GM12878 (cell line): ENCODE measurements around the gene RCOR2. TPM values are rescaled to one million over a fixed set of nuclear protein-coding genes. Genes with fewer than 3 reads are reported as not detected.

Experiments used
- BHLHE40 ChIP-seq, 2 experiments: fragments of 450-650 bp in 1 of 2; IDR thresholded peaks; 2 replicates each; pipeline ENCODE4 v1.6.1; 2011 to 2017; ENCODE audit warnings: low read depth in 2 of 2, borderline replicate concordance in 1 of 2, improper control_type of control experiment in 1 of 2, low read length in 1 of 2, mild to moderate bottlenecking in 1 of 2
- CBFB ChIP-seq: IDR thresholded peaks from 2 replicates; pipeline ENCODE4 v1.6.1; 2016; ENCODE audit warnings: antibody characterized with exemption, low read depth
- CEBPZ ChIP-seq: fragments of 150-350 bp; IDR thresholded peaks from 2 replicates; pipeline ENCODE4 v1.6.1; 2016; ENCODE audit warnings: low read depth, low read length
- CHD4 ChIP-seq: fragments of 200-600 bp; sonication (generic); IDR thresholded peaks from 2 replicates; pipeline ENCODE4 v1.6.1; 2016; ENCODE audit warnings: mild to moderate bottlenecking
- CTCF ChIP-seq, 3 experiments: IDR thresholded peaks in 2 of 3; conservative IDR thresholded peaks in 1 of 3; 2 replicates each; pipeline ENCODE4 v1.5.1; 2011; ENCODE audit warnings: low read depth in 3 of 3, low read length in 3 of 3, mild to moderate bottlenecking in 3 of 3, control low read depth in 2 of 3, moderate library complexity in 2 of 3, inconsistent platforms in 1 of 3, mixed read lengths in 1 of 3; ENCODE audit not compliant: control insufficient read depth in 2 of 3, insufficient read depth in 1 of 3; ENCODE audit errors: extremely low read depth in 1 of 3
- ETV6 ChIP-seq, 2 experiments: fragments of 450-650 bp in 1 of 2; IDR thresholded peaks in 1 of 2; conservative IDR thresholded peaks in 1 of 2; 2 replicates each; pipeline ENCODE4 v1.6.1; 2014; ENCODE audit warnings: antibody characterized with exemption in 1 of 2, borderline replicate concordance in 1 of 2, low read depth in 1 of 2, mild to moderate bottlenecking in 1 of 2, moderate library complexity in 1 of 2
- GABPA ChIP-seq: IDR thresholded peaks from 2 replicates; pipeline ENCODE4 v1.6.1; 2014; ENCODE audit warnings: antibody characterized with exemption, low read depth, mild to moderate bottlenecking, inconsistent platforms
- LARP7 ChIP-seq: fragments of 450-650 bp; IDR thresholded peaks from 2 replicates; pipeline ENCODE4 v1.6.1; 2017; ENCODE audit warnings: mild to moderate bottlenecking
- MLLT1 ChIP-seq: fragments of 450-650 bp; IDR thresholded peaks from 2 replicates; pipeline ENCODE4 v1.6.1; 2016; ENCODE audit warnings: mild to moderate bottlenecking
- NFIC ChIP-seq: IDR thresholded peaks from 2 replicates; pipeline ENCODE4 v1.6.1; 2012; ENCODE audit warnings: low read depth, mild to moderate bottlenecking, inconsistent platforms, low read length, moderate library complexity
- RAD21 ChIP-seq: IDR thresholded peaks from 2 replicates; pipeline ENCODE4 v1.6.1; 2011; ENCODE audit warnings: mild to moderate bottlenecking, low read depth, low read length, moderate library complexity; ENCODE audit not compliant: insufficient read depth
- RBBP5 ChIP-seq: fragments of 200-600 bp; sonication (generic); conservative IDR thresholded peaks from 2 replicates; pipeline ENCODE4 v1.6.1; 2016
- SIX5 ChIP-seq: IDR thresholded peaks from 2 replicates; pipeline ENCODE4 v1.6.1; 2011; ENCODE audit warnings: mild to moderate bottlenecking, low read depth, low read length, moderate library complexity; ENCODE audit not compliant: severe bottlenecking
- SMAD5 ChIP-seq: IDR thresholded peaks from 2 replicates; pipeline ENCODE4 v1.6.1; 2016; ENCODE audit warnings: antibody characterized with exemption, low read depth
- SP1 ChIP-seq: IDR thresholded peaks from one replicate; pipeline ENCODE4 v1.6.1; 2011; ENCODE audit warnings: low read depth, low read length
- SREBF2 ChIP-seq: IDR thresholded peaks from 2 replicates; pipeline ENCODE4 v1.6.1; 2012; ENCODE audit warnings: mild to moderate bottlenecking, low read length
- STAT1 ChIP-seq: fragments of 450-650 bp; conservative IDR thresholded peaks from 2 replicates; pipeline ENCODE4 v1.6.1; 2014; ENCODE audit warnings: antibody characterized with exemption, mild to moderate bottlenecking
- USF2 ChIP-seq: IDR thresholded peaks from 2 replicates; pipeline ENCODE4 v1.6.1; 2011; ENCODE audit warnings: low read depth, low read length, improper control_type of control experiment, borderline replicate concordance
- ZNF687 ChIP-seq: fragments of 450-650 bp; IDR thresholded peaks from 2 replicates; pipeline ENCODE4 v1.6.1; 2017; ENCODE audit warnings: mild to moderate bottlenecking, moderate library complexity
- polyA plus RNA-seq, 11 experiments: library from polyadenylated mRNA; depleted of rRNA in 4 of 11; unstranded in 6 of 11; stranded (reverse) in 5 of 11; fragments of >200 nt; fragmentation: Nextera tagmentation in 4 of 11; fragmentation: Illumina TruSeq in 1 of 11; extraction: Ambion mirVana in 4 of 11; extraction: Trizol in 1 of 11; gene quantifications; 1 replicate in 1 of 11; 2 replicates in 10 of 11; pipeline versions ENCODE4 v1.2.1 to v1.2.3, GENCODE V29; 2011 to 2016; ENCODE audit warnings: inconsistent platforms in 2 of 11, missing spikeins in 2 of 11, low read depth in 1 of 11
- total RNA-seq, 4 experiments: library from RNA; depleted of rRNA in 3 of 4; stranded (reverse); fragments of >200 nt in 3 of 4; fragmentation: Illumina TruSeq in 1 of 4; extraction: Trizol in 1 of 4; gene quantifications; 2 replicates each; pipeline versions ENCODE4 v1.2.1 to v1.2.3, GENCODE V29; 2013 to 2021

The RCOR2 gene
- total and polyA plus RNA-seq, 10 of the 15 experiments (the other 5 are each of a cell fraction or from before 2014, with no cell fraction given): 0.06 to 0.32 (median 0.17) TPM; not detected in 5

- TF ChIP-seq CEBPZ: no peak
- TF ChIP-seq ETV6 (conservative IDR thresholded peaks at IDR 0.05 in 1 of 2, IDR thresholded peaks at IDR 0.05 in 1 of 2; ENCODE audit: borderline replicate concordance in 1 of 2, low read depth in 1 of 2): peak in 1 of 2 experiments; percentile 69; a peak in 1 of 4 replicates
- no peak for TF ChIP-seq USF2
- peak; percentile 58; the same call in 1 of the 2 replicates for TF ChIP-seq CBFB
- no peak for TF ChIP-seq CHD4
- TF ChIP-seq ZNF687: no peak
- no peak for TF ChIP-seq LARP7
- no peak for TF ChIP-seq SP1
- peak in 1 of 2 experiments; percentile 26; a peak in 1 of 4 replicates for TF ChIP-seq BHLHE40 (IDR thresholded peaks at IDR 0.05; ENCODE audit: borderline replicate concordance in 1 of 2, low read depth in 2 of 2, low read length in 1 of 2)
- TF ChIP-seq NFIC: no peak
- TF ChIP-seq SREBF2: no peak
- peak; percentile 13; the same call in 1 of the 2 replicates for TF ChIP-seq RAD21
- TF ChIP-seq GABPA: peak; percentile 15; the same call in 1 of the 2 replicates
- TF ChIP-seq SIX5: no peak
- TF ChIP-seq SMAD5: no peak
- TF ChIP-seq CTCF (IDR thresholded peaks at IDR 0.05 in 2 of 3, conservative IDR thresholded peaks at IDR 0.05 in 1 of 3; ENCODE audit: control insufficient read depth in 2 of 3, extremely low read depth in 1 of 3, insufficient read depth in 1 of 3, low read depth in 3 of 3, low read length in 3 of 3): no peak
- no peak for TF ChIP-seq RBBP5
- no peak for TF ChIP-seq STAT1
- peak; percentile 75 for TF ChIP-seq MLLT1
These were observed 50.8 kb downstream of the RCOR2 start (continued) for GRCh38 chr11:63866211-63866610.
